ENCODE results near the gene PDIA2. TPM values are rescaled to one million over a fixed set of nuclear protein-coding genes. Genes with fewer than 3 reads are reported as not detected.

PDIA2 gene
- total and polyA plus RNA-seq, 4 donors = 0.03 to 0.09 TPM; not detected in 2

GRCh38 chr16:261031-261691 is 21.8 kb upstream of the PDIA2 start:
- 93% methylated on average over 28 of the region's 28 CpGs for WGBS

GRCh38 chr16:262121-262745 is 20.7 kb upstream of the PDIA2 start:
- TF ChIP-seq ATF3 (IDR thresholded peaks at IDR 0.05) (no peak), RXRA (IDR thresholded peaks at IDR 0.05) (no peak), ZBTB33 (IDR thresholded peaks at IDR 0.05) (no peak), FOXA1 (IDR thresholded peaks at IDR 0.05) (no peak), REST (IDR thresholded peaks at IDR 0.05) (no peak), TAF1 (conservative IDR thresholded peaks at IDR 0.05) (no peak), MAX (IDR thresholded peaks at IDR 0.05) (no peak)
- H3K27me3 ChIP-seq (ENCODE audit: control insufficient read depth in 4 of 4, insufficient read depth in 4 of 4, low read length in 3 of 4) = no peaks in the 10 kb centered on the region
- no peaks in the 10 kb centered on the region for H3K4me1 ChIP-seq (ENCODE audit: control insufficient read depth in 4 of 4, insufficient read depth in 4 of 4, low read length in 3 of 4)
- H3K9ac ChIP-seq (ENCODE audit: low read depth in 1 of 2, low read length in 2 of 2) = no peak overlapping the region
- 96% methylated on average over 29 of the region's 29 CpGs for WGBS
- H3K27ac ChIP-seq (ENCODE audit: low read depth in 1 of 2, low read length in 2 of 2) = no peak overlapping the region
- peaks cover 6 to 53% (median 14%) of the 10 kb centered on the region in 4 donors for H3K36me3 ChIP-seq (ENCODE audit: control insufficient read depth in 4 of 4, insufficient read depth in 3 of 4, low read depth in 1 of 4, low read length in 3 of 4)
- DNase-seq (ENCODE audit: low spot score) = no peak
- H3K4me3 ChIP-seq (ENCODE audit: low read depth in 1 of 3, low read length in 3 of 3) = no peak overlapping the region
- H3K9me3 ChIP-seq (ENCODE audit: control insufficient read depth in 4 of 4, low read length in 3 of 4) = no peaks in the 10 kb centered on the region

More at GRCh38 chr16:261031-261691, 21.8 kb upstream of the PDIA2 start:
- no peak for DNase-seq (ENCODE audit: low spot score)
- Histone ChIP-seq H3K27me3 (ENCODE audit: control insufficient read depth in 4 of 4, insufficient read depth in 4 of 4, low read length in 3 of 4) (no peaks in the 10 kb centered on the region), H3K9me3 (ENCODE audit: control insufficient read depth in 4 of 4, low read length in 3 of 4) (no peaks in the 10 kb centered on the region), H3K36me3 (ENCODE audit: control insufficient read depth in 4 of 4, insufficient read depth in 3 of 4, low read depth in 1 of 4, low read length in 3 of 4) (peaks cover 6 to 53% (median 14%) of the 10 kb centered on the region in 4 donors), H3K4me1 (ENCODE audit: control insufficient read depth in 4 of 4, insufficient read depth in 4 of 4, low read length in 3 of 4) (no peaks in the 10 kb centered on the region), H3K9ac (ENCODE audit: low read depth in 1 of 2, low read length in 2 of 2) (no peak overlapping the region), H3K27ac (ENCODE audit: low read depth in 1 of 2, low read length in 2 of 2) (no peak overlapping the region), H3K4me3 (ENCODE audit: low read depth in 1 of 3, low read length in 3 of 3) (no peak overlapping the region)
- TF ChIP-seq ATF3 (IDR thresholded peaks at IDR 0.05) = no peak
- TF ChIP-seq RXRA (IDR thresholded peaks at IDR 0.05) = no peak
- TF ChIP-seq RAD21 (IDR thresholded peaks at IDR 0.05) = no peak
- no peak for TF ChIP-seq MAX (IDR thresholded peaks at IDR 0.05)
- no peak for TF ChIP-seq TAF1 (conservative IDR thresholded peaks at IDR 0.05)
- TF ChIP-seq HNF4A (conservative IDR thresholded peaks at IDR 0.05) = no peak
- no peak for TF ChIP-seq SP1 (IDR thresholded peaks at IDR 0.05)
- no peak for TF ChIP-seq CTCF (IDR thresholded peaks at IDR 0.05; ENCODE audit: low read depth, low read length, missing input control)
- TF ChIP-seq NR2F2 (IDR thresholded peaks at IDR 0.05) = no peak
- TF ChIP-seq JUND (IDR thresholded peaks at IDR 0.05) = no peak
- TF ChIP-seq FOXA1 (IDR thresholded peaks at IDR 0.05) = no peak
- no peak for TF ChIP-seq FOXA2 (IDR thresholded peaks at IDR 0.05)
